Karpas-422 (cell line): Measurements from ENCODE around the gene CTNNBIP1. TPM values are rescaled to one million over a fixed set of nuclear protein-coding genes. Genes with fewer than 3 reads are reported as not detected.
"Not testable (repeated sequence)": the region's sequence is repeated elsewhere in the genome, so short reads cannot be mapped to it uniquely, and the experiment has no call there.

Experiments
- DNase-seq: peaks from one replicate; pipeline ENCODE4 v3.0.0-alpha.2; 2015
- H2AFZ ChIP-seq: fragments of 200-600 bp; sonication (generic); 2 replicates; pipeline ENCODE4 v1.6.1; 2014; ENCODE audit warnings: antibody characterized with exemption, low read length, mixed read lengths
- H3K27ac ChIP-seq: fragments of 200-600 bp; sonication (generic); 2 replicates; pipeline ENCODE4 v1.5.1; 2014; ENCODE audit warnings: mild to moderate bottlenecking, low read length, moderate library complexity
- H3K27me3 ChIP-seq: fragments of 200-600 bp; sonication (generic); 2 replicates; pipeline ENCODE4 v1.6.1; 2014; ENCODE audit warnings: low read length, mixed read lengths
- H3K36me3 ChIP-seq: fragments of 200-600 bp; sonication (generic); 2 replicates; pipeline ENCODE4 v1.6.1; 2014; ENCODE audit warnings: low read length, mixed read lengths; ENCODE audit not compliant: insufficient read depth
- H3K4me1 ChIP-seq: fragments of 200-600 bp; sonication (generic); 2 replicates; pipeline ENCODE4 v1.6.1; 2014; ENCODE audit warnings: mild to moderate bottlenecking, low read length, mixed read lengths
- H3K4me2 ChIP-seq: fragments of 200-600 bp; sonication (generic); 2 replicates; pipeline ENCODE4 v1.6.1; 2014; ENCODE audit warnings: low read length, low read depth, mild to moderate bottlenecking; ENCODE audit not compliant: poor library complexity, severe bottlenecking
- H3K4me3 ChIP-seq: fragments of 200-600 bp; sonication (generic); 2 replicates; pipeline ENCODE4 v1.5.1; 2014; ENCODE audit warnings: mild to moderate bottlenecking, antibody characterized with exemption, low read length, mixed read lengths
- H3K79me2 ChIP-seq: fragments of 200-600 bp; sonication (generic); 2 replicates; pipeline ENCODE4 v1.6.1; 2014; ENCODE audit warnings: mild to moderate bottlenecking, low read length, mixed read lengths
- H3K9ac ChIP-seq: fragments of 200-600 bp; sonication (generic); 2 replicates; pipeline ENCODE4 v1.6.0; 2014; ENCODE audit warnings: low read length
- H3K9me2 ChIP-seq: fragments of 200-600 bp; sonication (generic), shearing (Covaris generic); replicated peaks from 2 replicates; pipeline ENCODE4 v1.6.0; 2014; ENCODE audit warnings: mild to moderate bottlenecking, low read length, moderate library complexity; ENCODE audit not compliant: insufficient read depth
- H3K9me3 ChIP-seq: fragments of 300-700, 200-600 bp; sonication (generic); 2 replicates; pipeline ENCODE4 v1.6.1; 2014; ENCODE audit warnings: low read length, mixed read lengths
- H4K20me1 ChIP-seq: fragments of 200-600 bp; sonication (generic); 2 replicates; pipeline ENCODE4 v1.6.1; 2014; ENCODE audit warnings: mild to moderate bottlenecking, antibody characterized with exemption, low read length, low read depth; ENCODE audit not compliant: insufficient read depth
- total RNA-seq: library from RNA; depleted of rRNA; stranded (reverse); fragments of >200 nt; shearing (Covaris generic); gene quantifications from 2 replicates; pipeline ENCODE4 v1.2.3, GENCODE V29; 2014; ENCODE audit warnings: low replicate concordance; rRNA removed

CTNNBIP1 gene
- total RNA-seq, 1 experiment from 2014 or later = 4.2 TPM

GRCh38 chr1:9807541-9807940 lies 102.5 kb downstream of the CTNNBIP1 start:
- Histone ChIP-seq H2AFZ (no peak overlapping the region), H3K9me2 (no peaks in the 10 kb centered on the region), H4K20me1 (peaks cover 29% of the 10 kb centered on the region), H3K4me1 (peaks cover 22% of the 10 kb centered on the region), H3K27me3 (no peaks in the 10 kb centered on the region), H3K36me3 (no peaks in the 10 kb centered on the region), H3K79me2 (peaks cover 96% of the 10 kb centered on the region), H3K9ac (no peak overlapping the region), H3K4me3 (no peak overlapping the region), H3K27ac (no peak overlapping the region), H3K9me3 (no peaks in the 10 kb centered on the region), H3K4me2 (no peak overlapping the region)
- DNase-seq = no peak

GRCh38 chr1:9805972-9806371 lies 104.1 kb downstream of the CTNNBIP1 start:
- Histone ChIP-seq H4K20me1 (peaks cover 32% of the 10 kb centered on the region), H3K4me1 (peaks cover 16% of the 10 kb centered on the region), H3K79me2 (peaks cover 96% of the 10 kb centered on the region)
- H3K4me2 ChIP-seq, H3K9me3 ChIP-seq, H3K36me3 ChIP-seq, H3K4me3 ChIP-seq, H3K27ac ChIP-seq, DNase-seq, H3K27me3 ChIP-seq, H3K9ac ChIP-seq, H2AFZ ChIP-seq, H3K9me2 ChIP-seq: not testable (repeated sequence)

GRCh38 chr1:9805006-9805508 lies 105.0 kb downstream of the CTNNBIP1 start:
- no peaks in the 10 kb centered on the region for H3K9me2 ChIP-seq
- H3K79me2 ChIP-seq = peaks cover 94% of the 10 kb centered on the region
- no peaks in the 10 kb centered on the region for H3K9me3 ChIP-seq
- H3K4me2 ChIP-seq = no peak overlapping the region
- H2AFZ ChIP-seq = no peak overlapping the region
- peaks cover 29% of the 10 kb centered on the region for H4K20me1 ChIP-seq
- no peaks in the 10 kb centered on the region for H3K27me3 ChIP-seq
- no peak overlapping the region for H3K9ac ChIP-seq
- no peak overlapping the region for H3K27ac ChIP-seq
- peaks cover 13% of the 10 kb centered on the region for H3K4me1 ChIP-seq
- no peaks in the 10 kb centered on the region for H3K36me3 ChIP-seq
- no peak for DNase-seq
- H3K4me3 ChIP-seq = no peak overlapping the region

GRCh38 chr1:9803003-9803918 lies 106.8 kb downstream of the CTNNBIP1 start:
- not testable (repeated sequence) for H3K4me2 ChIP-seq, H3K9me2 ChIP-seq, DNase-seq, H3K27ac ChIP-seq, H2AFZ ChIP-seq, H3K9ac ChIP-seq, H3K36me3 ChIP-seq, H3K9me3 ChIP-seq, H3K4me3 ChIP-seq, H3K27me3 ChIP-seq
- Histone ChIP-seq H3K79me2 (peaks cover 95% of the 10 kb centered on the region), H4K20me1 (peaks cover 23% of the 10 kb centered on the region; the same call in 1 of the 2 replicates), H3K4me1 (peaks cover 12% of the 10 kb centered on the region)

GRCh38 chr1:9801909-9802308 lies 108.2 kb downstream of the CTNNBIP1 start:
- Histone ChIP-seq H3K4me1 (peaks cover 13% of the 10 kb centered on the region), H3K9me3 (no peaks in the 10 kb centered on the region), H4K20me1 (peaks cover 25% of the 10 kb centered on the region), H2AFZ (no peak overlapping the region), H3K27me3 (no peaks in the 10 kb centered on the region), H3K36me3 (no peaks in the 10 kb centered on the region), H3K27ac (no peak overlapping the region), H3K79me2 (peaks cover 95% of the 10 kb centered on the region), H3K4me2 (no peak overlapping the region), H3K9me2 (no peaks in the 10 kb centered on the region), H3K4me3 (no peak overlapping the region), H3K9ac (no peak overlapping the region)
- no peak for DNase-seq

Other genes starting within 250 kb of the CTNNBIP1 start
- 52.0 and 77.7 TPM in 2 replicates for gene CLSTN1, start 86.3 kb downstream of the CTNNBIP1 start, total RNA-seq
- gene LZIC, start 33.1 kb upstream of the CTNNBIP1 start, total RNA-seq = 28.8 and 32.9 TPM in 2 replicates
- 6.8 and 8.1 TPM in 2 replicates for gene NMNAT1, start 33.2 kb upstream of the CTNNBIP1 start, total RNA-seq
- not detected in 2 replicates for gene RBP7, start 87.0 kb upstream of the CTNNBIP1 start, total RNA-seq
- 23.5 and 37.0 TPM in 2 replicates for gene UBE4B, start 122.7 kb upstream of the CTNNBIP1 start, total RNA-seq